ENCODE data around the gene NT5C1B.

NT5C1B gene

GRCh38 chr2:18517386-18517785, 72.0 kb downstream of the NT5C1B start:
- CTCF ChIA-PET, result no interaction called here
- H3K27ac ChIP-seq, result no peak overlapping the region
- POLR2A ChIA-PET (ENCODE audit: low non-redundant PET), result no interaction called here
- TF ChIP-seq, protein P1, sequence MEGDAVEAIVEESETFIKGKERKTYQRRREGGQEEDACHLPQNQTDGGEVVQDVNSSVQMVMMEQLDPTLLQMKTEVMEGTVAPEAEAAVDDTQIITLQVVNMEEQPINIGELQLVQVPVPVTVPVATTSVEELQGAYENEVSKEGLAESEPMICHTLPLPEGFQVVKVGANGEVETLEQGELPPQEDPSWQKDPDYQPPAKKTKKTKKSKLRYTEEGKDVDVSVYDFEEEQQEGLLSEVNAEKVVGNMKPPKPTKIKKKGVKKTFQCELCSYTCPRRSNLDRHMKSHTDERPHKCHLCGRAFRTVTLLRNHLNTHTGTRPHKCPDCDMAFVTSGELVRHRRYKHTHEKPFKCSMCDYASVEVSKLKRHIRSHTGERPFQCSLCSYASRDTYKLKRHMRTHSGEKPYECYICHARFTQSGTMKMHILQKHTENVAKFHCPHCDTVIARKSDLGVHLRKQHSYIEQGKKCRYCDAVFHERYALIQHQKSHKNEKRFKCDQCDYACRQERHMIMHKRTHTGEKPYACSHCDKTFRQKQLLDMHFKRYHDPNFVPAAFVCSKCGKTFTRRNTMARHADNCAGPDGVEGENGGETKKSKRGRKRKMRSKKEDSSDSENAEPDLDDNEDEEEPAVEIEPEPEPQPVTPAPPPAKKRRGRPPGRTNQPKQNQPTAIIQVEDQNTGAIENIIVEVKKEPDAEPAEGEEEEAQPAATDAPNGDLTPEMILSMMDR (conservative IDR thresholded peaks at IDR 0.05; ENCODE audit: low read depth), result no peak
- no peak for DNase-seq (ENCODE audit: low spot score)

- POLR2A ChIA-PET (ENCODE audit: low non-redundant PET), result no interaction called here
- CTCF ChIA-PET, result no interaction called here
- TF ChIP-seq, protein P1 (conservative IDR thresholded peaks at IDR 0.05; ENCODE audit: low read depth), result no peak
- H3K27ac ChIP-seq, result no peak overlapping the region
- no peak for DNase-seq (ENCODE audit: low spot score)
Measured at GRCh38 chr2:18516112-18516511, 73.3 kb downstream of the NT5C1B start.

DNA sequence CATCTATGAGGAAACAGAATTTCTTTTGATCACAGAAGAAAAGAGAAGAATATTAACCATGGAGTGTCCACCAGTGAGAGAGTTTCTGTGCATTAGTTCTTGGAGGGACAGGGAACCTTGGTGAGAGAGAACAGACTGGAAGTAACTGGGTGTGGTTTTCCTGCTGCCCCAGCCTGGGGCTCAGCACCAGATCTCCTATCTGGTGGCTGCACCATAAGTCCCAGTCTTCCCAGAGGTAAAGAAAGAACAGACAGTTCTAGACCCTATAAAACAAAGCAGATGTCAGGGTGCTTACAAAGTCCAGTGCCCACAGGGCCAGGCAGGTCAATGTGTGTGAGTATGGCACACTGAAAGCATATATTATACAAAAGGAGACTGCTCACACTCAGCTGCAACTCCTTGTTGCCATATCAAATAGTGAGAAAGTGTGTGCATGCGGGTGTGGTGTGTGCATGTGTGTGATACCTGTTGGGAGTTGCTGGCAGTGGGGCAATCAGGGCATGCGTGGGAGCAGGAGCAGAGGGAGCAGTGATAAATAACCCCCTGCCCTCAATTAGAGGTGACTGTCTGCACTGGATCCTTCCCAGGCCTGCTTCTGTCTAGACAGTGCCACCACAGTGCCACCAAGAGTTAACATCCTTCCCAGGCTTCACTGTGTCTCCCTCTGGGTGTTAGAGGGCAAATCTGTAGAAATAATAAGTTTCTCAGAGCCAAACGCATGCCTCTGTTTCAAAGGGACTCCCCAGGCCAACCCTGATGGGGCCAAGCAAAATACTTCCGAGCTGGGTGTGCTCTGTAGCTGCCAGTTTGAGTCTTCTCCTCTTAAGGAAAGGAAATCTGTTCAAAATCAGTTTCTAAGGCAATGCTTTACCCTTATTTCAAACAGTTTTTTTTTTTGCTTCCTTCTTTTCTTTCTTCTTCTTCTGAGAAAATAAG, 74.6 kb downstream of the NT5C1B start:
- CTCF ChIA-PET, result no interaction called here
- no peak overlapping the region for H3K27ac ChIP-seq
- TF ChIP-seq, protein P1 (conservative IDR thresholded peaks at IDR 0.05; ENCODE audit: low read depth), result no peak
- no peak for DNase-seq (ENCODE audit: low spot score)
- POLR2A ChIA-PET (ENCODE audit: low non-redundant PET), result no interaction called here
